Measurements from ENCODE around the gene KCNQ1. TPM values are rescaled to one million over a fixed set of nuclear protein-coding genes. Genes with fewer than 3 reads are reported as not detected.

The KCNQ1 gene
- total RNA-seq, 1 donor from 2014 or later, result 0.86 TPM

GRCh38 chr11:2554338-2555207 lies 109.8 kb downstream of the KCNQ1 start:
- H3K27ac Mint-ChIP-seq (ENCODE audit: unreplicated experiment), result no peak overlapping the region
- H3K4me3 Mint-ChIP-seq, result no peak overlapping the region
- peaks cover 2% of the 10 kb centered on the region for H3K36me3 Mint-ChIP-seq (ENCODE audit: low read depth)
- no peak for DNase-seq (ENCODE audit: low read depth, low spot score)
- H3K4me1 Mint-ChIP-seq, result peaks cover 20% of the 10 kb centered on the region
- H3K27me3 Mint-ChIP-seq (ENCODE audit: low read depth), result no peaks in the 10 kb centered on the region
- TF ChIP-seq CTCF (conservative IDR thresholded peaks at IDR 0.05), result no peak
- peaks cover 3% of the 10 kb centered on the region for H3K9me3 Mint-ChIP-seq

GRCh38 chr11:2555336-2555735 lies 110.5 kb downstream of the KCNQ1 start:
- DNase-seq (ENCODE audit: low read depth, low spot score), result no peak
- peaks cover 2% of the 10 kb centered on the region for H3K36me3 Mint-ChIP-seq (ENCODE audit: low read depth)
- no peak overlapping the region for H3K27ac Mint-ChIP-seq (ENCODE audit: unreplicated experiment)
- no peak overlapping the region for H3K4me3 Mint-ChIP-seq
- peaks cover 3% of the 10 kb centered on the region for H3K9me3 Mint-ChIP-seq
- no peak for TF ChIP-seq CTCF (conservative IDR thresholded peaks at IDR 0.05)
- peaks cover 20% of the 10 kb centered on the region for H3K4me1 Mint-ChIP-seq
- no peaks in the 10 kb centered on the region for H3K27me3 Mint-ChIP-seq (ENCODE audit: low read depth)

- peaks cover 20% of the 10 kb centered on the region for H3K4me1 Mint-ChIP-seq
- peaks cover 2% of the 10 kb centered on the region for H3K36me3 Mint-ChIP-seq (ENCODE audit: low read depth)
- TF ChIP-seq CTCF (conservative IDR thresholded peaks at IDR 0.05), result no peak
- no peak overlapping the region for H3K27ac Mint-ChIP-seq (ENCODE audit: unreplicated experiment)
- H3K4me3 Mint-ChIP-seq, result no peak overlapping the region
- H3K9me3 Mint-ChIP-seq, result peaks cover 3% of the 10 kb centered on the region
- DNase-seq (ENCODE audit: low read depth, low spot score), result no peak
- no peaks in the 10 kb centered on the region for H3K27me3 Mint-ChIP-seq (ENCODE audit: low read depth)
These were observed 111.1 kb downstream of the KCNQ1 start for GRCh38 chr11:2555891-2556290.

GRCh38 chr11:2557381-2557780 lies 112.6 kb downstream of the KCNQ1 start:
- no peaks in the 10 kb centered on the region for H3K36me3 Mint-ChIP-seq (ENCODE audit: low read depth)
- no peaks in the 10 kb centered on the region for H3K9me3 Mint-ChIP-seq
- H3K27me3 Mint-ChIP-seq (ENCODE audit: low read depth), result no peaks in the 10 kb centered on the region
- TF ChIP-seq CTCF (conservative IDR thresholded peaks at IDR 0.05), result no peak
- no peak overlapping the region for H3K4me3 Mint-ChIP-seq
- H3K27ac Mint-ChIP-seq (ENCODE audit: unreplicated experiment), result no peak overlapping the region
- H3K4me1 Mint-ChIP-seq, result peaks cover 20% of the 10 kb centered on the region
- no peak for DNase-seq (ENCODE audit: low read depth, low spot score)

GRCh38 chr11:2558397-2558796 lies 113.6 kb downstream of the KCNQ1 start:
- peaks cover 29% of the 10 kb centered on the region for H3K4me1 Mint-ChIP-seq
- no peak overlapping the region for H3K27ac Mint-ChIP-seq (ENCODE audit: unreplicated experiment)
- no peaks in the 10 kb centered on the region for H3K36me3 Mint-ChIP-seq (ENCODE audit: low read depth)
- no peaks in the 10 kb centered on the region for H3K27me3 Mint-ChIP-seq (ENCODE audit: low read depth)
- no peak overlapping the region for H3K4me3 Mint-ChIP-seq
- no peaks in the 10 kb centered on the region for H3K9me3 Mint-ChIP-seq
- DNase-seq (ENCODE audit: low read depth, low spot score), result no peak
- no peak for TF ChIP-seq CTCF (conservative IDR thresholded peaks at IDR 0.05)
